ENCODE results near the gene BACH2.

Gene BACH2

GRCh38 chr6:89944181-89944755 lies 352.4 kb downstream of the BACH2 start:
- Histone ChIP-seq H3K9me3 (ENCODE audit: control insufficient read depth, low read length) (no peaks in the 10 kb centered on the region), H3K9ac (no peak overlapping the region), H2AFZ (no peak overlapping the region), H3K27ac (no peak overlapping the region), H3K79me2 (peaks cover 3% of the 10 kb centered on the region), H3K4me2 (ENCODE audit: low read length) (no peak overlapping the region), H3K4me1 (no peaks in the 10 kb centered on the region), H3K4me3 (ENCODE audit: low read depth, low read length) (no peak overlapping the region), H3K36me3 (ENCODE audit: control insufficient read depth, insufficient read depth, low read length) (no peaks in the 10 kb centered on the region), H3K27me3 (ENCODE audit: control insufficient read depth, insufficient read depth, low read length) (no peaks in the 10 kb centered on the region)
- TF ChIP-seq CTCF (IDR thresholded peaks at IDR 0.05): no peak

GRCh38 chr6:89942601-89943000 lies 354.0 kb downstream of the BACH2 start:
- Histone ChIP-seq H3K27ac (no peak overlapping the region), H3K36me3 (ENCODE audit: control insufficient read depth, insufficient read depth, low read length) (no peaks in the 10 kb centered on the region), H3K9ac (no peak overlapping the region), H2AFZ (no peak overlapping the region), H3K79me2 (peaks cover 3% of the 10 kb centered on the region), H3K4me3 (ENCODE audit: low read depth, low read length) (no peak overlapping the region), H3K4me2 (ENCODE audit: low read length) (no peak overlapping the region), H3K27me3 (ENCODE audit: control insufficient read depth, insufficient read depth, low read length) (no peaks in the 10 kb centered on the region), H3K4me1 (no peaks in the 10 kb centered on the region), H3K9me3 (ENCODE audit: control insufficient read depth, low read length) (no peaks in the 10 kb centered on the region)
- no peak for TF ChIP-seq CTCF (IDR thresholded peaks at IDR 0.05)

GRCh38 chr6:89941763-89942497 lies 354.7 kb downstream of the BACH2 start:
- Histone ChIP-seq H3K36me3 (ENCODE audit: control insufficient read depth, insufficient read depth, low read length) (no peaks in the 10 kb centered on the region), H2AFZ (no peak overlapping the region), H3K27ac (no peak overlapping the region), H3K79me2 (peaks cover 3% of the 10 kb centered on the region), H3K9ac (no peak overlapping the region), H3K9me3 (ENCODE audit: control insufficient read depth, low read length) (no peaks in the 10 kb centered on the region), H3K4me2 (ENCODE audit: low read length) (no peak overlapping the region), H3K4me1 (no peaks in the 10 kb centered on the region), H3K27me3 (ENCODE audit: control insufficient read depth, insufficient read depth, low read length) (no peaks in the 10 kb centered on the region), H3K4me3 (ENCODE audit: low read depth, low read length) (no peak overlapping the region)
- TF ChIP-seq CTCF (IDR thresholded peaks at IDR 0.05): no peak

GRCh38 chr6:89941031-89941762 lies 355.4 kb downstream of the BACH2 start:
- Histone ChIP-seq H3K79me2 (peaks cover 3% of the 10 kb centered on the region), H3K36me3 (ENCODE audit: control insufficient read depth, insufficient read depth, low read length) (no peaks in the 10 kb centered on the region), H3K4me3 (ENCODE audit: low read depth, low read length) (no peak overlapping the region), H3K27ac (no peak overlapping the region), H3K9ac (no peak overlapping the region), H3K9me3 (ENCODE audit: control insufficient read depth, low read length) (no peaks in the 10 kb centered on the region), H2AFZ (no peak overlapping the region), H3K4me2 (ENCODE audit: low read length) (no peak overlapping the region), H3K27me3 (ENCODE audit: control insufficient read depth, insufficient read depth, low read length) (no peaks in the 10 kb centered on the region), H3K4me1 (no peaks in the 10 kb centered on the region)
- TF ChIP-seq CTCF (IDR thresholded peaks at IDR 0.05): no peak

All from parathyroid adenoma (tissue), 2 donors.